ENCODE measurements around the gene AIP. TPM values are rescaled to one million over a fixed set of nuclear protein-coding genes. Genes with fewer than 3 reads are reported as not detected.
A peak's percentile ranks its signal among the peaks of the same experiment; 100 is the strongest.
"Not testable (repeated sequence)": the region's sequence is repeated elsewhere in the genome, so short reads cannot be mapped to it uniquely, and the experiment has no call there.

The AIP gene
- total RNA-seq, 6 experiments from 2014 or later = 53.0 to 59.4 (median 55.1) TPM

GRCh38 chr11:67510023-67510345, 27.2 kb downstream of the AIP start:
- no peak for DNase-seq
- TF ChIP-seq, protein P1, sequence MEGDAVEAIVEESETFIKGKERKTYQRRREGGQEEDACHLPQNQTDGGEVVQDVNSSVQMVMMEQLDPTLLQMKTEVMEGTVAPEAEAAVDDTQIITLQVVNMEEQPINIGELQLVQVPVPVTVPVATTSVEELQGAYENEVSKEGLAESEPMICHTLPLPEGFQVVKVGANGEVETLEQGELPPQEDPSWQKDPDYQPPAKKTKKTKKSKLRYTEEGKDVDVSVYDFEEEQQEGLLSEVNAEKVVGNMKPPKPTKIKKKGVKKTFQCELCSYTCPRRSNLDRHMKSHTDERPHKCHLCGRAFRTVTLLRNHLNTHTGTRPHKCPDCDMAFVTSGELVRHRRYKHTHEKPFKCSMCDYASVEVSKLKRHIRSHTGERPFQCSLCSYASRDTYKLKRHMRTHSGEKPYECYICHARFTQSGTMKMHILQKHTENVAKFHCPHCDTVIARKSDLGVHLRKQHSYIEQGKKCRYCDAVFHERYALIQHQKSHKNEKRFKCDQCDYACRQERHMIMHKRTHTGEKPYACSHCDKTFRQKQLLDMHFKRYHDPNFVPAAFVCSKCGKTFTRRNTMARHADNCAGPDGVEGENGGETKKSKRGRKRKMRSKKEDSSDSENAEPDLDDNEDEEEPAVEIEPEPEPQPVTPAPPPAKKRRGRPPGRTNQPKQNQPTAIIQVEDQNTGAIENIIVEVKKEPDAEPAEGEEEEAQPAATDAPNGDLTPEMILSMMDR (IDR thresholded peaks at IDR 0.05) = no peak
- Mint-ChIP-seq H3K36me3 (ENCODE audit: low read depth) (no peaks in the 10 kb centered on the region; the same call in 1 of the 2 replicates), H3K4me3 (peak overlapping the region; percentile 64; the same call in 1 of the 2 replicates), H3K4me1 (ENCODE audit: low read depth) (peaks cover 36% of the 10 kb centered on the region), H3K27ac (peak overlapping the region; percentile 98), H3K27me3 (ENCODE audit: insufficient read depth) (peaks cover 17% of the 10 kb centered on the region), H3K9me3 (no peaks in the 10 kb centered on the region)

DNA sequence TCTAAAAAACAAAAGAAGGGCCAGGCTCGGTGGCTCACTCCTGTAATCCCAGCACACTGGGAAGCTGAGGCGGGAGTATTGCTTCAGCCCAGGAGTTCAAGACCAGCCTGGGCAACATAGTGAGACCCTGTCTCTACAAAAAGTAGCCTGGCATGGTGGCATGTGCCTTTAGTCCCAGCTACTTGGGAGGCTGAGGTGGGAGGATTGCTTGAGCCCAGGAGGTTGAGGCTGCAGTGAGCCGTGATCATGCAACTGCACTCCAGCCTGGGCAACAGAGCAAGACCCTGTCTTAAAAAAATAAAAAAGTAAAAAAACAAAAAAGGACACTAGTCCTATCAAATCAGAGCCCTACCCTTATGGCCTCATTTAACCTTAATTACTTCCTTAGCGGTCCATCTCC, 28.7 kb downstream of the AIP start:
- not testable (repeated sequence) for H3K27ac Mint-ChIP-seq; H3K4me3 Mint-ChIP-seq; H3K36me3 Mint-ChIP-seq (ENCODE audit: low read depth); DNase-seq; H3K9me3 Mint-ChIP-seq
- Mint-ChIP-seq H3K27me3 (ENCODE audit: insufficient read depth) (peaks cover 24% of the 10 kb centered on the region), H3K4me1 (ENCODE audit: low read depth) (peaks cover 23% of the 10 kb centered on the region)

GRCh38 chr11:67514116-67514515, 31.3 kb downstream of the AIP start:
- Mint-ChIP-seq H3K4me1 (ENCODE audit: low read depth) (peaks cover 9% of the 10 kb centered on the region), H3K9me3 (no peaks in the 10 kb centered on the region), H3K27me3 (ENCODE audit: insufficient read depth) (peaks cover 23% of the 10 kb centered on the region), H3K36me3 (ENCODE audit: low read depth) (no peaks in the 10 kb centered on the region), H3K4me3 (no peak overlapping the region), H3K27ac (no peak overlapping the region)
- TF ChIP-seq, protein P1 (IDR thresholded peaks at IDR 0.05) = no peak
- no peak for DNase-seq

- H3K4me1 Mint-ChIP-seq (ENCODE audit: low read depth) = no peaks in the 10 kb centered on the region
- peaks cover 22% of the 10 kb centered on the region for H3K27me3 Mint-ChIP-seq (ENCODE audit: insufficient read depth)
- TF ChIP-seq, protein P1 (IDR thresholded peaks at IDR 0.05) = no peak
- no peaks in the 10 kb centered on the region for H3K9me3 Mint-ChIP-seq
- no peak overlapping the region for H3K27ac Mint-ChIP-seq
- H3K36me3 Mint-ChIP-seq (ENCODE audit: low read depth) = no peaks in the 10 kb centered on the region
- H3K4me3 Mint-ChIP-seq = no peak overlapping the region
- no peak for DNase-seq
Observed at GRCh38 chr11:67516806-67517205, 34.0 kb downstream of the AIP start.

GRCh38 chr11:67517784-67518552, 35.1 kb downstream of the AIP start:
- TF ChIP-seq, protein P1 (IDR thresholded peaks at IDR 0.05) = no peak
- H3K27ac Mint-ChIP-seq = no peak overlapping the region
- peaks cover 23% of the 10 kb centered on the region for H3K27me3 Mint-ChIP-seq (ENCODE audit: insufficient read depth)
- no peaks in the 10 kb centered on the region for H3K9me3 Mint-ChIP-seq
- H3K36me3 Mint-ChIP-seq (ENCODE audit: low read depth) = no peaks in the 10 kb centered on the region
- DNase-seq = no peak
- no peak overlapping the region for H3K4me3 Mint-ChIP-seq
- H3K4me1 Mint-ChIP-seq (ENCODE audit: low read depth) = no peaks in the 10 kb centered on the region

DNA sequence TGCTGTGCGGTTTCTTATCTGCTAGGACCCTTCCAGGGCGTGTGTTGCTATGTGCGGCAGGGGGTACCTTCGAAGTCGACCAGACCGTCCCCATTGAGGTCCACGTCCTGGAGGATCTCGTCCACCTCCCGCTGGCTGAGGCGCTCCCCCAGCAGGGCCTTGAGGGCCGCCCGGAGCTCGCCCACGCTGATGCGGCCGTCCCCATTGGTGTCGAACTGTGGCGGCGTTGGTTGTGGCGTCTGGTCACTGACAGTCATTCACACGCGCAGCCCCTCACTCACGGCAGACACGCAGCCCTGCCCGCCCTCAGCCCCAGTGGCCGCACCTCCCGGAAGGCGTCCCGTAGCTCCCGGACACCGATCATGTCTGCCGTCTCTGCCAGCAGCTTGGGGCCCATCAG, 36.9 kb downstream of the AIP start:
- H3K36me3 Mint-ChIP-seq (ENCODE audit: low read depth) = no peaks in the 10 kb centered on the region
- H3K9me3 Mint-ChIP-seq = no peaks in the 10 kb centered on the region
- H3K4me1 Mint-ChIP-seq (ENCODE audit: low read depth) = no peaks in the 10 kb centered on the region
- no peak overlapping the region for H3K27ac Mint-ChIP-seq
- no peak for DNase-seq
- H3K4me3 Mint-ChIP-seq = no peak overlapping the region
- peaks cover 23% of the 10 kb centered on the region for H3K27me3 Mint-ChIP-seq (ENCODE audit: insufficient read depth)
- TF ChIP-seq, protein P1 (IDR thresholded peaks at IDR 0.05) = no peak
